MG63 (cell line): ENCODE results near the gene PPP2R2C. TPM values are rescaled to one million over a fixed set of nuclear protein-coding genes. Genes with fewer than 3 reads are reported as not detected.

Experiments
- DNase-seq: peaks from one replicate; pipeline ENCODE4 v3.0.0-alpha.2; 2020
- H3K27me3 ChIP-seq: fragments of 250-450 bp; sonication (Bioruptor Pico); 2 replicates; pipeline ENCODE4 v1.5.1; 2020; ENCODE audit warnings: mild to moderate bottlenecking, moderate library complexity
- H3K36me3 ChIP-seq: fragments of 250-450 bp; sonication (Bioruptor Pico); 2 replicates; pipeline ENCODE4 v1.5.1; 2020; ENCODE audit warnings: mild to moderate bottlenecking, moderate library complexity
- H3K4me3 ChIP-seq: fragments of 250-450 bp; sonication (Bioruptor Pico); 2 replicates; pipeline ENCODE4 v1.5.1; 2020; ENCODE audit warnings: mild to moderate bottlenecking, moderate library complexity
- H3K9me3 ChIP-seq: fragments of 250-450 bp; sonication (Bioruptor Pico); 2 replicates; pipeline ENCODE4 v1.5.1; 2020; ENCODE audit warnings: mild to moderate bottlenecking, moderate library complexity
- total RNA-seq: library from RNA; depleted of rRNA; stranded (reverse); fragments of >200 nt; shearing (Covaris generic); gene quantifications from 2 replicates; pipeline ENCODE4 v1.2.3, GENCODE V29; 2014; ENCODE audit warnings: low replicate concordance

PPP2R2C gene
- total RNA-seq, 1 experiment from 2014 or later = 3.3 TPM

DNA sequence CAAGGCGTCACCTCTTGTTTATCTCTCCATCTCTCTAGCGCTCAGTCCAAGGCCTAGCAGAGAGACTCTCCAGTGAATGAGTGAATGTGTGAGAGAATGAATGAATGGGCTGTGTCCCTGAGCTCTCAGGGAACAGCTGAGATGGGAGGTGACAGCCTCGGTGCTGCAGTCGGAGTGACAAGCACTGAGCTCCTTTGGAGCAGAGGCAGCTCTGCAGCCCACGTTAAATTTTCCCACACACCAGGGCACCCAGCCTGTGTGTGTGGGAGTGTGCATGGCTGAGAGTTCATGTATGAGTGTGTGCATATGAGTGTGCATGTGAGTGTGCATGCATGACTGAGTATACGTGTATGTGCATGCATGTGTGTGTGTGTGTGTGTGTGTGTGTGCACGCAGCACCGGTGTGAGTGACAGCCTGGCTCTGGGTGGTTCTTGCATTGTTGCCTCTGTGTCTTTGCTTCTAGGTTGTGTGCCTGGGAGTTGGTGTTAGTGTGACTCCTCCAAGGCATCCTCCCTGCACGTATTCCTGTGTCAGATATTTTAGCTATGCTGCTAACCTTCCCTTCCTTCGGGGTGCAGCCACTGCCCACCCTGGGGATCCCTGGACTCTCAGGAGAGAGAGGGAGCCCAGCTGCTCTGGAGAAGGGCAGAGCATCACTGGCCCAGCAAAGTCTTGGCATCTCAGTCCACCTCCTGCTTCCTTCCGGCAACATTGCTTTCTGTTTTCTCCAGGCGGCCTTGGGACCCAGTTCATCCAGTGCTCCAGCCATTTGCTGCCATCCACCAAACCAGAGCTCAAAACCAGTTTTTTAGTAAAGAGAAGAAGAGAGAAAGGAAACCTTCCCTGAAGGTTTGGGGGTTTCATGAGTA, 98.6 kb downstream of the PPP2R2C start:
- Histone ChIP-seq H3K9me3 (no peaks in the 10 kb centered on the region), H3K36me3 (no peaks in the 10 kb centered on the region), H3K4me3 (no peak overlapping the region), H3K27me3 (no peaks in the 10 kb centered on the region)
- no peak for DNase-seq

DNA sequence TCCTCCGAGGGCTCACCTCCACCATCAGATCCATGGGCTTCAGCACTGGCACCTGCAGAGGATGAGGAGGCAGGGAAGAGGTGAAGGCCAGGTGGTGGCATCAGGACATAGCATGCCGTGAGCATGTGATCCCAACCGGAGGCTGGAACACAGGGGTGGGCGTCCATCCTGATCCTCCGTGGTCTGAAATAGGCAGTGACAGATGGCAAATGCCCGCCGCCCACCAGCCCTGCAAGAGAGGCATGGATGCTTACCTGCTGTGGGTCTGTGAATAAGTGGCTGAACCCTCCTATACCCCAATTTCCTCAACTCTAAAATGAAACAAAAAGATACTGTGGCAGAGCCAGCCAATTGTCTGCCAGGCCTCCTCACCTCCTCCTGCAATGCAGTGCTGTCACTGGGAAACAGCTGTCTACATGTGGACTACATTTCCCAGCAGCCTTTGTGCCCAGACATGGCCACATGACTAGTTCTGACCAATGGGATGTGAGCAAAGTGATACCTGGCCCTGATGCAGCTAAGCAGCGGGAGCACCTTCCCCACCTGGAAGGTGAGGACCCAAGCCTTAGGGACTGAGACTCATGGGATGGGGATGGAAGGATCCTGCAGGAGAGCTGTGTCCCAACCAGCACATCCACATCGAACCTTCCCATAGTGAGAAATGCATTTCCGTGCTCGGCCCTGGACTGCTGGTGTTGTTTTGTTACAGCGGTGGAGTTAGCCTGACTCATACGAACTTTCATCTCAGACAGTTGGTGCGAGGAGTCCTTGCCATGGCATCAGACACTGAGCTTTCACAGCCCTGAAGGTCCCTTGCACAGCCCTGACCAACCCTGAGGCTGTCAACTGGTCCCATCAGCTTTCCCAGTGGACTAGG, 99.5 kb downstream of the PPP2R2C start:
- Histone ChIP-seq H3K4me3 (no peak overlapping the region), H3K9me3 (no peaks in the 10 kb centered on the region), H3K36me3 (no peaks in the 10 kb centered on the region), H3K27me3 (no peaks in the 10 kb centered on the region)
- no peak for DNase-seq

DNA sequence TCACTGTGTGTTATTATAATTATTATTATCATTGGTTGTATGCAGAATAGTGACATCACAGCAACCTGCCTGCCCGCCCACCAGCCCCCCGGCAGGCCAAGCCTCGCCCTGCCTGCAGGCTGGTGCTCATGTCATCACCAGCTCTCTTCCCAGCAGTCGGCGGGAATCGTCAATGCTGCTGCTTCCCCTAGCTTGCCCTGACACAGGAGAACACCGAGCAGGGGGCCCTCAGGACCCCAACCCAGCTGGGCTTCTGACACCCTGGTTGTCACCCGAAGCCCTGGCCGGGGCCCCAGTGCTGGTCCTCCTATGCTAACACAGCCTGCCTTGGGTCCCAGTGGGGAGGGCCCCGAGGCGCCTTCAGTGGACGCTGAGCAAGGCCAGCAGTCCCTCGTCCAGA, 100.6 kb downstream of the PPP2R2C start:
- no peak for DNase-seq
- H3K4me3 ChIP-seq = no peak overlapping the region
- no peaks in the 10 kb centered on the region for H3K9me3 ChIP-seq
- no peaks in the 10 kb centered on the region; the same call in 1 of the 2 replicates for H3K27me3 ChIP-seq
- no peaks in the 10 kb centered on the region for H3K36me3 ChIP-seq

DNA sequence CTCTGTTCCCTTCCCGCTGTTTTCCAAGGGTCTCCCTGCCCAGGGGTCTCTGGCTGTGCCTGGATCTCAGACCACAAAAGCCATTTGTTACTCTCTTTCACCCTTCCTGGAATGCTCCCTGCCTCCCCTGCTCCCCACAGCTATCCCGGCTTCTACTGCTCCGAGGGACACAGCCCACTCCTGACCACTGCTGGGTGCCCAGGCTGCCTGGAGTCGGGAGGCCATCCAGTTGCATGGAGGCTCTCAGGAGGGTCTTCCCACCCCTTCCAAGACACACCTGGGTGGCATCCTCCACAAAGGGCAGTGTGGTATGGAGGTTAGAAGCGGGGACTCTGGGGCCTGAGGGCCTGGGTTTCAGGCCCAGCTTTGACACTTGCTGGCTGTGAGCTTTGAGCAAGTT, 101.1 kb downstream of the PPP2R2C start:
- no peak for DNase-seq
- Histone ChIP-seq H3K27me3 (no peaks in the 10 kb centered on the region; the same call in 1 of the 2 replicates), H3K36me3 (no peaks in the 10 kb centered on the region), H3K4me3 (no peak overlapping the region), H3K9me3 (no peaks in the 10 kb centered on the region)

DNA sequence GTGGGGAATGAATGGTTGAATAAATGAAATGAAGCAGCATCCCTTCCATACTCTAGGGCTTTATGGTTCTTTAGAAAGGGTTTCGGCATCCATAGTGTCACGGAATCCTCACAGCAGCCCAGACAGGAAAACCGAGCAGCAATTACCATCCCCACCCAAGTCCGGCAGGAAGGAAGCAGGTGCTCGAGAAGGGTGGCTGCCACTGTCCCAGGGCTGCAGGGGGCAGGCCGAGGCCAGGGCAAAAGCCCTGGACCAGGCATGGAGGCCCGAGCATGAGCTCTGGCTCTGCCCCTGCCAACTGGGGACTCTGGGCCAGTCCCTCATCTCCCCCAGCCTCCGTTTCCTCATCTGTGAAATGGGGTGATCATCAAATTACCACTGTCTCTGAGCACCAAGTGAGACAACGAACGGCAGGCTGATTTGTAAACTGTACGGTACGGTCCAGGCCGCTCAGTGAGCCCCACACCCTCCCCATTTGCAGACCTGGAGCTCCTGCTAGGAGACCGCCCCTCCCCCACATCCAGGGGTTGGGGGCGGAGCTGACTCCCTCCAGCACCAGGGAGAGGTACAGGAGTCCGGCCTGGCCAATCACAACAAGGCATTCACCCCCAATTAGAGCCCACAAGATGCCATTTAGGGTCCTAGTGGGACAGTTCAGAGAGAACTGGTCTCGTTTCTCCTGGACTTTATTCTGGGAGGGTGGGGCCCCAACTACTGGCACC, 102.3 kb downstream of the PPP2R2C start:
- Histone ChIP-seq H3K4me3 (no peak overlapping the region), H3K27me3 (no peaks in the 10 kb centered on the region; the same call in 1 of the 2 replicates), H3K9me3 (no peaks in the 10 kb centered on the region), H3K36me3 (no peaks in the 10 kb centered on the region)
- DNase-seq = no peak

DNA sequence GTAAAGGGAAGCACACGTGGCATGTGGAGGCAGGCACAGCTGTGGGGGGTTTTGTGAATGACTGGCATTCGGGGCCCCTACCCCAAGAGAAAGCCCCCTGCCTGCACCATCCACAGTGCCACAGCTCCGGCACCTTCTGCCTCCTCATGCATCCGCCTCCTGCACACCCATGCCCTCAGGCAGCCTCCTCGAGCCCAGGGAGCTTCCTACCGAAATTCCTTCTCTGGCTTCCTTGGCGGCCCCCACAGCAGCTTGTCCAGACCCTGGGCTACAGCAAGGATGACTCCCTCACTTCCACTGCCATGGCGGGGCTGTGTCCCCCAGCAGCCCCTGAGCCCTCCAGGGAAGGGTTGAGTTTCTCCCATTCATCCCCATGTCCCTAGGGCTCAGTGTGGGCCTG, 102.9 kb downstream of the PPP2R2C start:
- no peaks in the 10 kb centered on the region for H3K36me3 ChIP-seq
- H3K9me3 ChIP-seq = no peaks in the 10 kb centered on the region
- no peak overlapping the region for H3K4me3 ChIP-seq
- no peak for DNase-seq
- H3K27me3 ChIP-seq = no peaks in the 10 kb centered on the region; the same call in 1 of the 2 replicates

DNA sequence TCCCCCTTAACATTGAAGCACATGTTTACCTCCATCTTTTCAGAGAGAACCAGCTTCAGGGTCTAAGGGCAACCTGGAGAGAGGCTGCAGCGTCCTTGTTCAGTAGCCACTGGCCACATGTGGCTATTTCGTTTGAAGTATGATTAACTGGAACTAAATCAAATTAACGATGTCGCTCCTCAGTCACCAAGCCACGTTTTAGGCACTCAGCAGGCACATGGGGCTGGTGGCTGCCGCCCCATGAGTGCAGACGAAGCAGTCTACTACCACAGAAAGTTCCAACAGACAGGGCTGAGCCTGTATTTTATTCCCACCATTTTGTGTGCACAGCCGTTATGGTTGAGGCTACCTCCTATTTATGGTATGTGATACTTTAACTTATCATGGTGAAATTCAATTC, 103.4 kb downstream of the PPP2R2C start:
- H3K27me3 ChIP-seq = no peaks in the 10 kb centered on the region; the same call in 1 of the 2 replicates

DNA sequence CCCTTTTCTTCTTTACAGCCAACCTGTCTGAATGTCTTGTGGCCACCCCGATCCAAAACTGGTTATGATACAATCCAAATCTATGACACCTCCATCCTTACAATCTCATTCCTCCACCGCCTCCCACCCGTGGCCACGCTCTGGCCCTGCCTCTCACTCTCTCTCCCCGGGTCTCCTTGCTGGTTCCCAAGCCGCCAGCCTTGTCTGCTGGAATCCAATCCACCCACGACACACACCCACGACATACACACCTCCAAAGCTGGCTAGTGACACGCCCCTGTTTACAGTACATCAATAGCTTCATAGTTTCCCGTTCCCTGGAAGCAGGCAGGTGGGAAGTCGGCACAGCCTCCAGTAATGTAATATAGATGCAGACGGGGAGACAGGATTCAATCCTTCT, 103.8 kb downstream of the PPP2R2C start:
- no peaks in the 10 kb centered on the region; the same call in 1 of the 2 replicates for H3K27me3 ChIP-seq
- H3K9me3 ChIP-seq = no peaks in the 10 kb centered on the region
- no peak overlapping the region for H3K4me3 ChIP-seq
- DNase-seq = no peak
- H3K36me3 ChIP-seq = no peaks in the 10 kb centered on the region

More for the DNA sequence above, 103.4 kb downstream of the PPP2R2C start:
- DNase-seq = no peak
- Histone ChIP-seq H3K9me3 (no peaks in the 10 kb centered on the region), H3K36me3 (no peaks in the 10 kb centered on the region), H3K4me3 (no peak overlapping the region)

DNA sequence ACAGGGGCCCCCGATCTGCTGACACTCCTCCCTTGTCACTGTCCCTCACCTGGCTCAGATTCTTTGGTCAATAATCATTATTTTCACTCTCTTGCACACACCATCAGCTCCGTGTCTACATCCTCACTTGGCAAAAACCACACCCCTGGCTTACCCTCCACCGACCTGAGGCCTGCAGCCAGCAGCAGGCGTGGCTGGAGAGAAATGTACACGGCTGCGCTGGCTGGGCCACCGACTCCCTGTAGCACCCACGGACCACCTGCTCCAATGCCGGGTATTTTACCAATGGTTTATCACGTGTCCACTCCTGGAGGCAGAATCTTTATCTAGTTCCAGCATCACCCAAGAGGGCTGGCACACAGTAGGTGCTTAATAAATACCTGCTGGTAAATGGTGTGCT, 104.3 kb downstream of the PPP2R2C start:
- DNase-seq = no peak
- Histone ChIP-seq H3K27me3 (no peaks in the 10 kb centered on the region; the same call in 1 of the 2 replicates), H3K9me3 (no peaks in the 10 kb centered on the region), H3K36me3 (no peaks in the 10 kb centered on the region), H3K4me3 (no peak overlapping the region)

DNA sequence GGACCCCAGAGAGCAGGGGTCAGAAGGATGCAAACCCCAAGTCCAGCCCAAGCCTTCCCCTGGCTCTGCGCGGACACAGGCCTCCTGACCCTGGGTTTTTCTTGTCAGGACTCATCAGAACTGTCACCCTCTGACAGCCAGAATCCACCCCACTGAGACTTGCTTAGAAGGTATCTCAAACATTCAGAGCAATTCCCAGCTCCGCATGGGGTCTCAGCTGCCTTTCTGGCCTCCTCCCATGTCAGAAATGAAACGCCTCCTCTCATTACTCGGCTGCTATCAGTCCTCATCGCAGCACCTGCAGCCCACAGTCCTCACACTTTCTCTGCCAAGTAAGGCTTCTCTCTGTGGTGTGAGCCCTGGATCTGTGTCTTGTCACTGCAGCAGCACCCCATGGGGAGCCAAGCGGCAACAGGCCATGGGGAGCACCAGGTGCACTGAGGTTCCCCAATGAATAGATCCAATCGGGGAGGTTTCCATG, 105.0 kb downstream of the PPP2R2C start:
- no peak for DNase-seq
- no peaks in the 10 kb centered on the region for H3K9me3 ChIP-seq
- H3K27me3 ChIP-seq = no peaks in the 10 kb centered on the region; the same call in 1 of the 2 replicates
- H3K4me3 ChIP-seq = no peak overlapping the region
- no peaks in the 10 kb centered on the region for H3K36me3 ChIP-seq

DNA sequence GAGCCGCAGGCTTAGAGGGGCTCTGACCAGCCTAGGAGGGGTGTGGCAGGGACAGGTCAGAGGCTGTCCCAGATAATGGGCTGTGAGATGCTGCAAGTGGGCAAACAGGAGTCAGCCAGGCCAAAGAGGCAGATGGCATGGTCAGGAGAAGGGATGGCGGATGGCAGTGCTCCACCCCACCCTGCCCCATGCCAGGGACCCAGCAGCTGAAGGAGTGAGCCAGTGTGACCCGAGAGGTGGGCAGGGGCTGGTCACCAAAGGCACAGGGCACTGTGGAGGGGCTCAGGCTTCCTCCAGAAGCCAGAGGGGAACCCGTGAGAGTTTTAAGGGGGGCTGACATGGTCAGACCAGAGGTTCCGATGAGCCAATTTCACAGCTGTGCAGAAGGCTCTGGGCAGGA, 105.8 kb downstream of the PPP2R2C start:
- no peak for DNase-seq
- no peaks in the 10 kb centered on the region; the same call in 1 of the 2 replicates for H3K27me3 ChIP-seq

DNA sequence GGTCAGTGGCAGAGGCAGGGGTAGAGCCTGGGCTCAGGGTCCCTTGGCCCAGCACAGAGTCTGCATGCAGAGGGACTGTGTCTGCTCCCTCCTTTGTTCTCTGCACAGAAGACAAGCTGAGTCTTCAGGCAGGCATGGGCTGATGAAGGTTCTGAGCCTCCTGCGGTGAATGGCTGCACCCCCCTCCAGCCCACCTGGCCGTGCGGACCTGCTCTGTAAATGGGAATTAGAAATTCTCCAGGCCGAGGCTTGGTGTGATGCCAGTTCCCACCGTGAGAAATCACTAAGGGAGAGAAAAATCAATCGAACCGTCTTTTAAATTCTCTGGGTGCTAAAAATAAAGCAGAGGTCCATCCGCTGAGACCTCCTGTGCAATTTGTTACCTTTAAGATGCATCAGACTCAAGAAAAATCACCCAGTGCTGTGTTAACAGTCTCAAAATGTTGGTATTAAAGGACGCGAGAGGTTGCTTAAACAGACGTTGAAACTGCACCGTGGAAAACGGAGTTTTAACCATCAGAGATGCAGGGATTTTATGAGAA, 106.8 kb downstream of the PPP2R2C start:
- H3K9me3 ChIP-seq = no peaks in the 10 kb centered on the region
- no peak overlapping the region for H3K4me3 ChIP-seq
- no peaks in the 10 kb centered on the region for H3K36me3 ChIP-seq
- no peaks in the 10 kb centered on the region; the same call in 1 of the 2 replicates for H3K27me3 ChIP-seq
- DNase-seq = no peak

More for the DNA sequence above, 105.8 kb downstream of the PPP2R2C start:
- Histone ChIP-seq H3K9me3 (no peaks in the 10 kb centered on the region), H3K36me3 (no peaks in the 10 kb centered on the region), H3K4me3 (no peak overlapping the region)

DNA sequence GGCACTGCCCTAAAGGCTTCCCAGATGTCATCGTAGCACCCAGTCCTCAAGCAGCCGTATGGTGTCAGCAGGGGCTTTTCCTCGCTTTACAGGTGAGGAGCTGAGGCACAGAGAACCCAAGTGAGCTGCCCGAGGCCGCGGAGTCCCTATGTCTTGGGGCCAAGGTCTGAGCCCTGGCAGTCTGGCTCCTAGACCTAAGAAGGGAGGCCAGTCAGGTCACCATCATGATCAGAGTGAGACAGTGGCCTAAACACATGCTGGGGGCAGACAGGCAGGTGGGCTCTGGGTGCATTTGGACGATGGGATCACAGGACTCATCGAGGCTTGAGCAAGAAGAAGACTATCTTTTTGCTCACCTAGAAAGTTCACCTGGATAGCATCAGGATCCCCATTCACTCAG, 107.8 kb downstream of the PPP2R2C start:
- no peaks in the 10 kb centered on the region for H3K36me3 ChIP-seq
- no peaks in the 10 kb centered on the region for H3K9me3 ChIP-seq
- H3K27me3 ChIP-seq = no peaks in the 10 kb centered on the region; the same call in 1 of the 2 replicates
- H3K4me3 ChIP-seq = no peak overlapping the region
- DNase-seq = no peak

DNA sequence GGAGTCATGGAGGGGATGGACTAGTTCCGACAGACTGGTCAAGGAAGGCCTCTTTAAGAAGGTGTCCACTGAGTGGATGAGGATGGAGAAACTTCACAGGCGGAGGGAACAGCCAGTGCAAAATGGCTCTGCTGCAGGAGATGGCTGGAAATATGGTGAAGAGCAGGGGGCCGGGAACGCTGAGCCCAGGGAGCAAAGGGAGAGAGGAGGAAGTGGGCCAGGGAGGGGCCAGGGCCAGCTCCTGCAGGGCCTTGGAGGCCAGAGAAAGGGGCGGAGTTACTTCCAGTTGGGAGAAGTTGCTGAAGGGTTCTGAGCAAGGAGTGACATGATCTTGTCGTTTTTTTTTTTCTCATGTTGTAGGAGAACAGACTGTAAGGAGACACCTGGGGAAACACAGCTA, 108.3 kb downstream of the PPP2R2C start:
- Histone ChIP-seq H3K36me3 (no peaks in the 10 kb centered on the region), H3K9me3 (no peaks in the 10 kb centered on the region), H3K27me3 (no peaks in the 10 kb centered on the region; the same call in 1 of the 2 replicates), H3K4me3 (no peak overlapping the region)
- DNase-seq = no peak

DNA sequence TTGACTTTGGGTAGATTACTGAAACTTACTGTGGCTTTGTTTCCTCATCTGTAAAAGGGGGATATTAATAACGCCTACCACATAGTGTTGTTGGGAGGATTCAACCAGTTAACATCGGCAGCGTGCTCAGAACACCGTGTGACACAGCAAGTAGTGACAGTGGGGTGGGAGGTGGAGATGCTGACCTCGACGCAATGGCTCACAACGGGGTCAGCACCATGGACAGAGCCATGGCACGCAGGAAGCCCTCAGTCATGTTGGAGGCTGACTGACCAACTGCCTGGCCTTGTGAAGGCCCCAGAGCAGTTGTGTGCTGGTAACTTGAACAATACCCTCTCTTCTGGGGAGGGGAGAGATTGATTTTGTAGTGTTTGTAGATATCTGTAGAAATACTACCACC, 109.5 kb downstream of the PPP2R2C start:
- Histone ChIP-seq H3K36me3 (no peaks in the 10 kb centered on the region), H3K9me3 (no peaks in the 10 kb centered on the region), H3K4me3 (no peak overlapping the region), H3K27me3 (no peaks in the 10 kb centered on the region; the same call in 1 of the 2 replicates)
- DNase-seq = peak; percentile 13

DNA sequence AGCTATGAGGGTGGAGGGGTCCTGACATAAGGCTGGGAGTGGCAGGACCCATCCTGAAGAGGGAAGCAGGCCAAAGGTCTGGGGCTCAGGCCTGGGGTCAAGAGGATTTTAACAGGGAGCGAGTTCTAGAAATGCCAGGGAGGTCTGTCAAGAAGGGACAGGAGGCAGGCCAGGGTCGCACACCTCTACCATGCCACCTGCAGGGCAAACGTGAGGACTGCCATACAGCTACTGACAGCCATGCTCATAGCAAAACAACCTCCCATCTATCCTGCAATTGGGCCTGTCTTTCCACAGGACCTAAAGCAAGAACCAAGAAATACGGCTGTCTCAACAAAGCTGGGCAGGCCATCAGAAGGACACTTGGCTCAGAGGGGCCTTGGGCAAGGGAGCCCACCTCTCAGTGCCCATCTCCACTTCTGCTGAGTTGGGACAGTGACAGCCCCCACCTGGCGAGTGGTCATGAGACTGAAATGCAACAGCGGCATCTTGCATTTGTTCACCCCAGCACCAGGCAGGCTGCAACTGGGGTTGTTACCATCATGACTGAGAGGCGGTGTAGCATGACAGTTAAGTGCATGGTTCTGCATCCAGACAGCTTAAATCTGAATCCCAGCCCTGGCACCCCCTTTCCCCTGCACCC, 110.0 kb downstream of the PPP2R2C start:
- Histone ChIP-seq H3K36me3 (no peaks in the 10 kb centered on the region), H3K4me3 (no peak overlapping the region), H3K27me3 (no peaks in the 10 kb centered on the region; the same call in 1 of the 2 replicates), H3K9me3 (no peaks in the 10 kb centered on the region)
- DNase-seq = no peak
